ENCODE data around the gene MID1IP1.

DNA sequence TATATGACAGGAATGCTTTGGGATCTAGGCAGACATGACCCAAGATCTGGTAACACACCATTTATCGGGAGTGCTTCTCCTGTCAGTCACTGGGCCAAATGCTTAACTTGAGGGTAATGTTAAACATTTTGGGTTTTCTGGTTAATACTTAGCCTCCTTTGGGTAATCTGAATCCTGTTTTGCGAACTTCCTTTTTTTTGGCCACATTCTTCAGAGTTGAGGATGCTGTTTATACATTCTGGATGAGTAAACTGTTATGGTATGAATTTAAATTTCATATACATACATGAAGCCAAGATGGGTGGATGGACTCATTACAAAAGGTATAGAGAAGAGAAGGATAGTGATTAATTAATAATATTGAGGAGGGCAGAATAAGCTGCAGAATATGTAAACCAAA lies 36.1 kb downstream of the MID1IP1 start:
- TF ChIP-seq, protein P1, sequence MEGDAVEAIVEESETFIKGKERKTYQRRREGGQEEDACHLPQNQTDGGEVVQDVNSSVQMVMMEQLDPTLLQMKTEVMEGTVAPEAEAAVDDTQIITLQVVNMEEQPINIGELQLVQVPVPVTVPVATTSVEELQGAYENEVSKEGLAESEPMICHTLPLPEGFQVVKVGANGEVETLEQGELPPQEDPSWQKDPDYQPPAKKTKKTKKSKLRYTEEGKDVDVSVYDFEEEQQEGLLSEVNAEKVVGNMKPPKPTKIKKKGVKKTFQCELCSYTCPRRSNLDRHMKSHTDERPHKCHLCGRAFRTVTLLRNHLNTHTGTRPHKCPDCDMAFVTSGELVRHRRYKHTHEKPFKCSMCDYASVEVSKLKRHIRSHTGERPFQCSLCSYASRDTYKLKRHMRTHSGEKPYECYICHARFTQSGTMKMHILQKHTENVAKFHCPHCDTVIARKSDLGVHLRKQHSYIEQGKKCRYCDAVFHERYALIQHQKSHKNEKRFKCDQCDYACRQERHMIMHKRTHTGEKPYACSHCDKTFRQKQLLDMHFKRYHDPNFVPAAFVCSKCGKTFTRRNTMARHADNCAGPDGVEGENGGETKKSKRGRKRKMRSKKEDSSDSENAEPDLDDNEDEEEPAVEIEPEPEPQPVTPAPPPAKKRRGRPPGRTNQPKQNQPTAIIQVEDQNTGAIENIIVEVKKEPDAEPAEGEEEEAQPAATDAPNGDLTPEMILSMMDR (IDR thresholded peaks at IDR 0.05; ENCODE audit: low read depth, low read length, poor library complexity, severe bottlenecking) = no peak
- TF ChIP-seq EZH2phosphoT487 (IDR thresholded peaks at IDR 0.05; ENCODE audit: borderline replicate concordance, low read length) = no peak

Data from DOHH2 (cell line).